GM21723 (cell line): Measurements from ENCODE around the gene EFHB.
A peak's percentile ranks its signal among the peaks of the same experiment; 100 is the strongest.
"Not testable (repeated sequence)": the region's sequence is repeated elsewhere in the genome, so short reads cannot be mapped to it uniquely, and the experiment has no call there.

Experiments
- ATAC-seq: cut with Tn5 transposase; IDR thresholded peaks from one replicate; pipeline ENCODE4 v1.9.1; 2021; ENCODE audit warnings: mild to moderate bottlenecking, moderate library complexity; ENCODE audit not compliant: unreplicated experiment

The EFHB gene

GRCh38 chr3:19934098-19934566, at the start of gene EFHB:
Gene EFHB (minus strand): TSS chr3:19934217. CDS start chr3:19934018, 199 bp downstream.
- ATAC-seq: no peak

DNA sequence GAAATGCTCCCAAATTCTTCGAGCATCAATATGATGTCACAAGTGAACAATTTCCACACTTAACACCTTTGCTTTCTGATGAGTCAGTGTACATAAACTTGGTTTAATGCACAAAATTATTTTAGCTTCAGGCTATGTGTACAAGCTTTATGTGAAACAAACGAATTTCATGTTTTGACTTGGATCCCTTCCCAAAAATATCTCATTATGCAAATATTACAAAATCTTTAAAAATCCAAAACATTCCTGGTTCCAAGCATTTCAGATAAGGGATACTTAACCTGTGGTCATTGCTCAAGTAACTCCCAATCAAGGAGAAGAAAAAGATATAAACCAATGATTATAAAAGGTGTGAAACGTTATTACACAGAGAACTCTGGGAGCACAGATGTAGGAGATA, 38.0 kb upstream of the EFHB start:
- no peak for ATAC-seq

DNA sequence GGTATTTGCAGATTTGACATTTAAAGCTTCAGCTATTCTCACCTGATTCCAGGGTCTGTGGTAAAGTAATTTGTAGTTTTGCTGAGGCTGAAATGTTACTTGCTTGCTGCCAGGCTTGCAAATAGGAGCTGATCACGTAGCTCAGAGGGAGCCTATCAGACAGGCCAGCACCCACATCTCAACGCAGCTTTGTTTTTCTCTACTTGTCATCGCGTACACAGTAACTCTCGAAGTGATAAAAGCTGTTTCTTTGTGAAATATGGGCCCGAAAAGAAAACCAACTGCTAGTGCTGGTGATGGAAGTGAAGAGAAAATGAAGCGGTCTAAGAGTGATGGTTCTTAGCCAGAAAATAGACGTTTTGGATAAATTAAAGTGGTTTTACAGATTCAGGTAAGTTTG, 36.3 kb upstream of the EFHB start:
- ATAC-seq: no peak

- no peak for ATAC-seq
Observed at GRCh38 chr3:19967812-19968211, 33.8 kb upstream of the EFHB start.

GRCh38 chr3:19967208-19967607, 33.2 kb upstream of the EFHB start:
- no peak for ATAC-seq

DNA sequence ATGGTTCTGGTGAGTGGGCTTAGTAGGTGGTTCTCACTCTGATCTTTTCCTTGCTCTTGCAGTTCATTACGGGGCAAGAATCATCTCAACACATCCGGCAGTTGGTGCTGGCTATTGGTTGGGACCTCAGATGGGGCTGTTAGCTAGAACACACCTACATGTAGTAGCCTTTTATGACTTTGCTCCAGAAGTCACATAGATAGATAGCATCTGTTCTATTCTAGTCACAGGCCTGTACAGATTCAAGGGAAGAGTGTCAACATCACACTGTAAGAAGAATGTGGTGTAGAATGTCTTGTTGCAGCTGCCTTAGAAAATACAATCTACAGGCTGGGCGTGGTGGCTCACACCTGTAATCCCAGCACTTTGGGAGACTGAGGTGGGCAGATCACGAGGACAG, 27.9 kb upstream of the EFHB start:
- no peak for ATAC-seq

GRCh38 chr3:19960696-19961095, 26.7 kb upstream of the EFHB start:
- ATAC-seq: no peak

DNA sequence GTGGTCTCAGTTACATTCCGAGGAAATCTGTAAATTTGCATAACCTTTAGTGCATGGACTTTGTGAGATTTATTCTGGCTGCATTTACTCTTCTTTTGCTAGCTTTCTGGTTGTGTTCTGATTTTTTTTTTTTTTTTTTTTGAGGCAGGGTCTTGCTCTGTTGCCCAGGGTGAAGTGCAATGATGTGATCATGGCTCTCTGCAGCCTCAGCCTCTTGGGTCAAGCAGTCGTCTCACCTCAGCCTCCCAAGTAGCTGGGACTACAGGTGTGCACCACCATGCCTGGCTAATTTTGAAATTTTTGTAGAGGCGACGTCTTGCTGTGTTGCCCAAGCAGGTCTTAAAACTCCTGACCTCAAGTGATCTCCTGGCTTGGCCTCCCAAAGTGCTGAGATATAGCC, 25.5 kb upstream of the EFHB start:
- no peak for ATAC-seq

- ATAC-seq: not testable (repeated sequence)
Observed at GRCh38 chr3:19957354-19957753, 23.3 kb upstream of the EFHB start.

- ATAC-seq: no peak
Observed at GRCh38 chr3:19954676-19955075, 20.7 kb upstream of the EFHB start.

DNA sequence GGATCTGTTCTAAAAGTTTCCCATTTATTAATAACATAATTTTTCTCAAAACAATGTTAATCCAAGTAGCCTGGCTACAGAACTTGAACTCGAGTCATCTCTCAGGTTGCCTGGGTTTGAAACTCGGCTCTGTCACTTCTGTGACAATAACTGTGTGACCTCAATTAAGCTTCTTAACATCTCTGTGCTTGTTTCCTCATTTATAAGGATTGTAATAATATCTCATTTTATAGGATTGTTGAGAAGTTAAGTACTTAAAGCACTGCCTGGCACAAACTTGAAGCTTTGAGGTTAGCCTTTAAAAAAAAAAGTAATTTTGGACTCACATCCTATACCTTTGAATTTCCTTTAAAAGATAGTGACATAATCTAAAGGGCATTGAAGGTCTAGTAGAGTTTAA, 16.3 kb upstream of the EFHB start:
- no peak for ATAC-seq

DNA sequence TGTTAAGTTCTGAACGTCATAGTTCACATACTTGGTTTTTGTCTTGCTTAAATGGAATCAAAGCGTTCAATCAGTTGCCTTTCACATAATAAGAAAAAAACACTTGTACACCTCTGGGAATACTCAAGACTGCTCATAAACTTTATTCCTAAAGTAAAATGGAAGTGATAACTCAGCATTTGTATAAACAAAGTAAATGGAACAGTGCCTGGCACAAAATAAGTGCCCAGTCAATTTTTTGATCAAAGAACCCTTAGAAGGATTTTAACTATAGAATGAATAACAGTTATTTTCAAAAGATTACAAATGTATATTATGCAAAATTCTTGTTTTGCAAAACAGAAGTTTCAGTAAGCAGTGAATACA, 14.2 kb upstream of the EFHB start:
- ATAC-seq: no peak

DNA sequence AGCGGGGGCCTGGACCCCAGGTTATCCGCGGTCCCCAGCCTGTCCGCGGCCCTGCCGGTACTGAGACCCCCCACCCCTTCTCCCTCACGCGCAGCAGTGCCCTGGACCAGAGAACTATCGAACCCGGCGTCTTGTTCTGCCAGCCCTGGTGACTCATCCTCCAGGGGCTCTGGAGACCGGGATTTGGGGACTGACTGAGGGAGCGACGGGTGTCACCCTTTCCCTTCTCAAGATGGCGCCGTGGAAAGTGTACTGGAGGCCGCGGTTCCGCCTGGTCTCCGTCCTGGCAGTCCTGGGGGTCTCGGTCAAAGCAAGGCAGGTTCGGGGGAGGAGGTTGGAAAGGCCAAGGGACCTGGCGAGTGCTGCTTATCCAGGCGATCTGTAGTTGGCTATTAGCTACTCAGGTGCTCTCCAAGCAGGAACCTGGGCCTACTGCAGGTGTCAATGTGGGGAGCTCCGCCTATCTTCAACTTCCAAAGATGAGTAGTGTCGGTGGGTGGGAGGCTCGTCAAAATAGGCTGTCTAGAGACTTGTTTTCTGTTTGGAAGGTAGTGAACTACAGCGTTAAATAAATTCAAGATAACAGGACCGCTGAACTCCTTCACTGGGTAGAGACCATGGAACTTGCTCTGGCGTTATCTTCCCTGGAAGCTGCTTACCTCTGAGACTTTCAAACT, 13.7 kb upstream of the EFHB start:
- ATAC-seq: peak; percentile 33

DNA sequence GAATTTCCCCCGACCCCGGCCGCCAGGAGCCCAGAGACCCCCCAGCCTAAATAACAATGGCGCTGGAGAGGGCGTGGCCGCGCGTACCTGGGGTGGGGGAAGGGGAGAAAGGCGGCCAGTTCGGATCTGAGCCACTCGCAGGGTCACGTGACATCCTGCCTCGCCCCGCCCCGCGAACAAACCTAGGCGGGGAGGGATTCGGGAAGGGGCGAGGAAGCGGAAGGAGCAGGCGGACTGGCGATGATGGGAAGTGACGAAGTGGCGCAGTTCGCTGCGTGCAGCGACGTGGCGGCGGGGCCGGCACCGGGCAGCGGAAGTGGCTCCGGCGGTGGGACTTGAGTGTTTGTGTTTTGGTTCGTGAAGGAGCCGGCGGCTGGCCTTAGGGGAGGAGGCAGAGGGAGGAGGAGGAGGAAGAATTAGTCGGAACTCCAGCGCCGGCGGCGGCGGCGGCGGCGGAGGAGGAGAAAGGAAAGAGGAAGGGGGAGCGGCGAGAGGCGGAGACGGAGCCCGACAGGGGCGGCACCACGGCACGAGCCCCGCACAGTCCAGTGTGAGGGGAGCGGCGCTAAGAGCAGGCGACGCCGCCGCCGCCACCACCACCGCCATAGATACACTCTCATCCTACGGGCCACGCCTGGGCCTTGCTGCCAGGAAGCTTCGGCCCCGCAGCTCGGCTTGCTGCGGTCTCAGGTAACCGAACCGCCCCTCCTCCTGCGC, 13.0 kb upstream of the EFHB start, which contains the start of gene RAB5A:
Gene RAB5A (plus strand): TSS at position 266 of the 717 bp plus-strand sequence. CDS start 3,802 bp downstream, outside the sequence.
- peak; percentile 96 for ATAC-seq

- ATAC-seq: peak; percentile 4
Observed at GRCh38 chr3:19945969-19946831, 12.2 kb upstream of the EFHB start.

GRCh38 chr3:19945534-19945933, 11.5 kb upstream of the EFHB start:
- no peak for ATAC-seq

DNA sequence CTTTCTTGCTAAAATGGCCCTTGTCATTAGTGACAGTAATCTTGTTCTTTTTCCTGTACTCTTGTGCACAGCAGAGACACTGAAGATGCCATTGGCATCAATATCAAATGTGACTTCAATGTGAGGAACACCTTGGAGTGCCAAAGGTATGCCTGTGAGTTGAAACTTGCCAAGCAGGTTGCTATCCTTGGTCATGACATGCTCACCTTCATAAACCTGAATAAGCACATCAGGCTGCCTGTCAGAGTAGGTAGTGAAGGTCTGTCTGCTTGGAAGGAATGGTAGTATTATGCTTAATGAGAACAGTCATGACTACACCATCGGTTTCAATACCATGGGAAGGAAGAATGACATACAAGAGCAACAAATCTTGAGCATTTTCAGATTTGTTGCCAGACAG, 6.6 kb upstream of the EFHB start:
- ATAC-seq: no peak

DNA sequence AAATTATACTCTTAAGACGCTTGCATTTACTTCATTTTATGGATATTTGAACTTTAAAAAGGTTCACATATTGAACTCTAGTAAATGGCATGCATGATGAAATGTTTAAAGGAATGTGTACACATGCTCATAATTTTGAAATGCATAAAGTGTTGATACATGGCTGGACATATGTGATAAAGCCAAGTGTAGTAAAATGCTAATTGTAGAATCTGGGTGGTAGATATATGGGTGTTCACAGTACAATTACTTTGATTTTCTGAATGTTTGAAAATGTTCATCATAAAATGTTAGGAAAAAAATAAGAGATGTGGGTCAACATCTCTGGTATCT, 4.2 kb upstream of the EFHB start:
- ATAC-seq: no peak

GRCh38 chr3:19937459-19938294, 3.7 kb upstream of the EFHB start:
- ATAC-seq: no peak

DNA sequence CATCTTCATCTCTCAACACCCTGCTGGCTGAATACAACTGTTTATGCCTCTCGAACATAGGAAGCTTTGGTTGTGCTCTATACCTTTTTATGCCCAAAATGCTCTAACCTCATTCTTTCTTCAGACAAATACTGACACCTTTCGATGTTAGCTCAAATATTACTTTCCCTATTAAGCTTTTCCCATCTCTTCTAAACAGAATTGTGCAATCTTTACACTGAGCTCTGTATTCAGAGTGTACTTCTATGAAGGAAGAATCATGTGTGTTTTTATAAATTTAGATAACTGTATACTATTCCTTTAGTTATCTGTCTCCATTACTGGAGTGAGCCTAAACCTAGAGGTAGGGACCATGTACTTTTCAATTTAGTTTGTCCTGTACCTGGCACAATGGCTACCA, 1.6 kb downstream of the EFHB start:
- no peak for ATAC-seq

DNA sequence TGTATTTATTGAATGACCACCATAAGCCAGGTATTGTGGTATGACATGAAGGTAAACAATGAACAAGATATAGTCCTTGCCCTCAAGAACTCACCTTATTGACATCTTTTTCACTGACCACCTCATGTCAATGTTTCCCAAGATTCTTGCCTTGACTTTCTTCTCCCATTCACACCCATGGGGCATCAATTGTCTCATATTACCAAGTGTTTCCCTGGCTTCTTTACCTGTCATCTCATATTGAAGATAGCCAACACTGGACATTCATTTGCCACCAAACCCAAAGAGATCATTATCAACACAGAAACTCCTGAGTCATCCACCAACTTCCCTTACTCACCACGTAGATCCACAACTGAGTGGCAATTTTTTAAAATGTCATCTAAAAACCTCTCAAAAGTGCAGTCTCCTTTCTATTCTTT, 2.2 kb downstream of the EFHB start:
- no peak for ATAC-seq
